Right lung (tissue), 5 donors: ENCODE results near the gene STK11. TPM values are rescaled to one million over a fixed set of nuclear protein-coding genes. Genes with fewer than 3 reads are reported as not detected.

Experiments used
- DNase-seq, 2 donors: peaks; one replicate each; pipeline ENCODE4 v3.0.0-alpha.2; 2013
- polyA plus RNA-seq, 5 donors: library from polyadenylated mRNA; unstranded; fragments of 120-200 nt; gene quantifications; one replicate each; pipeline versions ENCODE4 v1.2.1 to v1.2.3, GENCODE V29; 2013; ENCODE audit warnings: inconsistent platforms in 1 of 5, low replicate concordance in 1 of 5; ENCODE audit not compliant: insufficient read length in 5 of 5, insufficient read depth in 1 of 5

STK11 gene
- polyA plus RNA-seq, 5 donors = 40.7 to 59.5 (median 46.3) TPM

DNA sequence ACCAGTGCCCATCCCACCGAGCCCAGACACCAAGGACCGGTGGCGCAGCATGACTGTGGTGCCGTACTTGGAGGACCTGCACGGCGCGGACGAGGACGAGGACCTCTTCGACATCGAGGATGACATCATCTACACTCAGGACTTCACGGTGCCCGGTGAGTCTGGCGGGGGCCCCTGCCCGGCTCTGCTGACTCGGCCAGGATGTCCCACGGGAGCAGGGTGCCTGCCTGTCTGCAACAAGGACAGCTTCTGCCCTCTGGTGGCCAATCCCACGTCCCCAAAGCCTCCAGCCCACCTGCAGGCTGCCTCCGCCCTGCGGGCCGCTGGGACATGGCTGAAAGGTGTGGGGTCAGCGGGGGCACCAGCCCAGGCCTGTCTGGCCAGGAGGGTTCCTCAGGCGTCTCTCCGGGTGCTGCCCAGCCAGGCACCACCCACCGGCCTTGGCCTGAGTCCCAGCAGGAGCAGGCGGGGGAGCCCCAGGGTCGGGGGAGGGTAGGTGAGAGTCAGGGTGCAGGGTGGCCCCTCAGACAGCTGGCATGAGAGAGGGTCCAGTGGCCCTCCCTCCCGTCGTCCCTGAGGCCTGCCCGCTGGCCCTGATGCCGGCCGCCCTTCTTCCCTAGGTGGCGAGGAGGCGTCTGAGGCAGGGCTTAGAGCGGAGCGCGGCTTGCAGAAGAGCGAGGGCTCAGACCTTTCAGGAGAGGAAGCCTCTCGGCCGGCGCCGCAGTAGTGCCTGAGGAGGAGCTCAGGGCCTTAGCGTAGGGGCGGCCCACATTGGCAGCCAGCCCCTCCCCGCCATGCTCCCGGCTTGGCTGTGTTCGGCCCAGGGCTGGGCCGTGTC lies 17.7 kb downstream of the STK11 start:
- DNase-seq = no peak

DNA sequence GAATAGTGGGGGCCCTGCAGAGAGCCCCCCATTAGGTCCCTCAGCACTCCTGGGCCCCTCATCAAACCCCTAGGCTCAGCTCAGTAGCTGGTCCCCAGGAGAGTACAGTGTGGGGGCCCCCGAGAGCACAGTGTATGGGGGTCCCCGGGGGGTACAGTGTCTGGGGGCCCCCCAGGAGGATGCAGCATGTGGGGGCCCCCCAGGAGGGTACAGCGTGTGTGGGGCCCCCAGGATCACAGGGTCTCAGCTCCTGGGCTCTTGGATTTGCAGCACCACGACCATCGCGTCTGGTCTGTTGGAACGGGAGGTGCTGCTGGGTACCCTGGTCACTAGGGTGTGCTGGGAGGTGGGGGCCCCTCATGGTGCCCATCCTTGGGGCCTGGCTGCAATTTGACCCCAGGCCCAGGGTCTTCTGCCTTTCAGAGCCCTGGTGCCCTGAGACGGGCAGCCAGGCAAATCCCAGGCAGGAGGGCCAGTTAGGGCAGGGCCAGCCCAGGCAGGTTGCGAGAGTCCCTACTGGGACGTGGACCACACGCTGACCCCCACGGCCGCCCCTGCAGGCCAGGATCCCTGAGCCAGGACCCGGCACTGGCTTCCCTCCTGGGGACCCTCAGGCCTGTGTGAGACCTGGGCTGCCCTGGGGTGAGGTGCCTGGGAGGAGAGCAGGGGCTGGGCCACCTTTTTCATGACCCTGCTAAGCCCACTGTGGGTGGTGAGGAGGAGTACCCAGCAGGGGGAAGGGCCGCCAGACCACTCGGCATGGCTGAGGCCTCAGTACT lies 18.7 kb downstream of the STK11 start:
- DNase-seq = no peak

DNA sequence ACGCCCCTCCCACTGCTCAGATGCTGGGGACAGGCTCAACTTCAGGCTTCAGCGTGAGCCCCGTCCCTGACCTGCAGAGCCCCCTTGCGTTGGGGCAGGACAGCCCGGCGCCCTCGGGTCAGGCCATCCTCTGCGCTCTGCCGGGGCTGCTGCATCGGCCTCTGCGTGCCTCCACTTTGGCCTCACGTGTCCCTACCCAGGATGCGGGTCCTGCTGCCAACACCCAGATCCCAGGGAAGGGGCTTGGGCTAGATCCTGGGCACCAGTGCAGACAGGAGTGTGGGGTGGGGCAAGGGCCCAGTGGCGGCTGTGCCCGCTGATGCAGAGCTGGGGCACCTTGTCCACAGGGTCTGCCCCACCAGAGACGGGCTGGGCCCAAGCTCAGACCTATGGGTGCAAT lies 19.3 kb downstream of the STK11 start:
- DNase-seq = no peak

DNA sequence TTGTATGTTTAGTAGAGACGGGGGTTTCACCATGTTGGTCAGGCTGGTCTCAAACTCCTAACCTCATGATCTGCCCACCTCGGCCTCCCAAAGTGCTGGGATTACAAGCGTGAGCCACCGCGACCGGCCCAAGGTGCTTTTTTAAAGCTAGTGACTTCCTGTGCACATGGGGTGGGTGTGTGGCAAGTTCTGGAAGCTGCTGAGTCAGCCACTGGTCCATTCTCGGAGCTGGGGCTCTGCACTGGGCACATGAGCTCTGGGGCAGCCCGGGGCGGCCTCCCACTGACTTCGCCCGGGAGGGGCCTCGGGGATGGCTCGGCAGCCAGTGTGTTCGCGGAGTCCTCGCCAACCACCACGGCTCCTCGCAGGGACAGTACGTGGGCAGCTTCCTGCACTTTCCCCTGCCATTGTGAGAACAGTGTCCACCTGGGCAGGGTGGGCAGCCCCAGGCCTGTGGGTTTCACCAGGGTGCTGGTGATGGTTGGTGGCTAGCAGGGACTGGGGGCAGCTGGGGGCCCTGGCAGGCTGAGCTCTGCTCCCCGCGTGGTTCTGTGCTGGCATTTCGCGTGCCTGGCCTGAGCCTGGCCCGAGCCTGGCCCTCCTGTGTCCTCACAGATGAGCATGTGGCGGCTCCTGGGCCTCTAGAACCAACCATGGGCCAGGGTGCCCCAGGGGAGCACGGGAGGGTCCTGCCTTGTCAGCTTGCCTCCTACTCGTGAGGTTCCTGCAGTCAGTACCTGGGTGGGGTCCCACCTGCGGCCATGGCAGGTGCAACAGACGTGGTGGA lies 20.1 kb downstream of the STK11 start:
- no peak for DNase-seq

DNA sequence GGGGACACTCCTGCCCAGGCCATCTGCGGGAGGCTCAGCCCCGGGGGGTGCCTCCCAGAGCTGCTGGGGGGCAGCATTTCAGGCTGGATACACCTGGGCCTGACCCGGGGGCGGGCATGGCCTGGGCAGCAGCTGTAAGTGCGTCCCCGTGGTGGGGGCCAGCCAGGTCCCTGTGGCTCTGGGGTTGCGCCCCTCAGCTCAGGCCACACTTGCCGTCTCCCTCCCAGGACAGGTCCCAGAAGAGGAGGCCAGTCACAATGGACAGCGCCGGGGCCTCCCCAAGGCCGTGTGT lies 20.6 kb downstream of the STK11 start:
- no peak for DNase-seq

DNA sequence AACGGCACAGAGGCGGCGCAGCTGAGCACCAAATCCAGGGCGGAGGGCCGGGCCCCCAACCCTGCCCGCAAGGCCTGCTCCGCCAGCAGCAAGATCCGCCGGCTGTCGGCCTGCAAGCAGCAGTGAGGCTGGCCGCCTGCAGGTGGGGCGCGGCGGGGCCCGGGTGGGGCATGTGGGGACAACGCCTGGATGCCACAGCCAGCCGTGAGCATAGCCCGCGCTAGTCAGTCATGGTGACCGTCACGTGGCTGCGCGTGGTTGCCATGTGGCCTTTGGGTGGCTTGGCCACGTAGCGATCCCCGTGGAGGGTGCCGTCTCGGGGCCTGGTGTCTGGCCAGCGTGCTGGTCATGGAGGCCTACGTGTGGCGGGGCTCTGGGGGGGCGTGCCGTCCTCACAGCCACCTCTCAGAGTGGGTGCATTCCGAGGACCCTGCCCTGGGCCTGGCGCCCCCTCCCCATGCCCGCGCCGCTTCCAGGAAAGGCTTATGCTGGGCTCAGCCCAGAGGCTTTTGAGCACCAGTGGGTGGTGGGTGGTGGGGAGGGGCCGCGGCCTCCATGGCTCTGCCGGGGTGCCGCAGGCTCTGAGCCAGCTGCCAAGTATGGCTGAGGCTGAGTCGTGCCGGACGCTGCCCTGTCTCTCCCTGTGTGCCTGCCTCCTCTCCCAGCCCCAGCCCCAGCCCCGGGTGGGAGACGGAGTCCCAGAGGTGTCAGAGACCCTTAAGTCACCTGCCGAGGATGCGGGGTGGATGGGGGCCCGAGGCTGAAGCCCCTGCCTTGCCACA lies 21.1 kb downstream of the STK11 start:
- no peak for DNase-seq

DNA sequence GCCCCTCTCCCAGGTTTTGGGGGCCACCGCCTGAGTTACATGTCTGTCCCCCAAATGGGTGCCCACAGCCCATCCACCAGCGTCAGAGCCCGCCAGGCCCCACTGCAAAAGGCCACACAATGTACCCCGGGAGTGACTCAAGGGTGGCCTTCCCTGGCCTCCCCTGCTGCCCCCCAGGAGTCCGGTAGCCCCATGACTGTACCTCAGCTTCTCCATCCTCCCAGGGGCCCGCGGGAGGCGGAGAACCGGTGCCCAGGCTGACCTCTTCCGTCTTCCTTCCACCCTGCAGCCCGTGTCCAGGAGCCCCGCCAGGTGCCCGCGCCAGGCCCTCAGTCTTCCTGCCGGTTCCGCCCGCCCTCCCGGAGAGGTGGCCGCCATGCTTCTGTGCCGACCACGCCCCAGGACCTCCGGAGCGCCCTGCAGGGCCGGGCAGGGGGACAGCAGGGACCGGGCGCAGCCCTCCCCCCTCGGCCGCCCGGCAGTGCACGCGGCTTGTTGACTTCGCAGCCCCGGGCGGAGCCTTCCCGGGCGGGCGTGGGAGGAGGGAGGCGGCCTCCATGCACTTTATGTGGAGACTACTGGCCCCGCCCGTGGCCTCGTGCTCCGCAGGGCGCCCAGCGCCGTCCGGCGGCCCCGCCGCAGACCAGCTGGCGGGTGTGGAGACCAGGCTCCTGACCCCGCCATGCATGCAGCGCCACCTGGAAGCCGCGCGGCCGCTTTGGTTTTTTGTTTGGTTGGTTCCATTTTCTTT lies 21.9 kb downstream of the STK11 start:
- DNase-seq = no peak

DNA sequence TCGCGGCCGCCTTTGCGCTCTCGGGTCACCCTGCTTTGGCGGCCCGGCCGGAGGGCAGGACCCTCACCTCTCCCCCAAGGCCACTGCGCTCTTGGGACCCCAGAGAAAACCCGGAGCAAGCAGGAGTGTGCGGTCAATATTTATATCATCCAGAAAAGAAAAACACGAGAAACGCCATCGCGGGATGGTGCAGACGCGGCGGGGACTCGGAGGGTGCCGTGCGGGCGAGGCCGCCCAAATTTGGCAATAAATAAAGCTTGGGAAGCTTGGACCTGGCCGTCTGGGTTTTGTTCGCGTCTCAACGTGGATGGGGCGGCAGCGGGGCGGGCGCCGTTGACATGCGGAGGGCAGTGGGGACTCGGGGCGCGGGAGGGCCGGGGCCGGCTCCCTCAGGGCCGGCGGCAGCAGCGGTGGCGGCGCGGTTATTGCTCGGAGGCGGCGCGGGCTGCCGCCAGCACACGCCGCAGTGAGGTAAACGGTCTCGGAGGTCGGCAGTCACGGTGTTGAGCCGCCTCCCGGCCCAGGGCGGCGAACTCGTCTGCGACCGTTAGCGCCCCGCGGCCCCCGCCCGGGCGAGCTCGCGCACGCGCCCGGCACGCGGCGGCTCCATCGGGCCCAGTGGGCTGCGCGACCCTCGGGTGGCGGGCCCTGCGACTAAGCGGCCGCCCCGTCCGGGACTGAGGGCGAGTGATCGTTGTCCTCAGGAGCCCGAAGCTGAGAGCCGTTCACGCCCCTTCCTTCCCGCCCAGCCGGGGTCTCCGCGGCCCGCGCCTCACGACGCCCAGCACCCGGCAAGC lies 22.8 kb downstream of the STK11 start:
- DNase-seq = no peak

DNA sequence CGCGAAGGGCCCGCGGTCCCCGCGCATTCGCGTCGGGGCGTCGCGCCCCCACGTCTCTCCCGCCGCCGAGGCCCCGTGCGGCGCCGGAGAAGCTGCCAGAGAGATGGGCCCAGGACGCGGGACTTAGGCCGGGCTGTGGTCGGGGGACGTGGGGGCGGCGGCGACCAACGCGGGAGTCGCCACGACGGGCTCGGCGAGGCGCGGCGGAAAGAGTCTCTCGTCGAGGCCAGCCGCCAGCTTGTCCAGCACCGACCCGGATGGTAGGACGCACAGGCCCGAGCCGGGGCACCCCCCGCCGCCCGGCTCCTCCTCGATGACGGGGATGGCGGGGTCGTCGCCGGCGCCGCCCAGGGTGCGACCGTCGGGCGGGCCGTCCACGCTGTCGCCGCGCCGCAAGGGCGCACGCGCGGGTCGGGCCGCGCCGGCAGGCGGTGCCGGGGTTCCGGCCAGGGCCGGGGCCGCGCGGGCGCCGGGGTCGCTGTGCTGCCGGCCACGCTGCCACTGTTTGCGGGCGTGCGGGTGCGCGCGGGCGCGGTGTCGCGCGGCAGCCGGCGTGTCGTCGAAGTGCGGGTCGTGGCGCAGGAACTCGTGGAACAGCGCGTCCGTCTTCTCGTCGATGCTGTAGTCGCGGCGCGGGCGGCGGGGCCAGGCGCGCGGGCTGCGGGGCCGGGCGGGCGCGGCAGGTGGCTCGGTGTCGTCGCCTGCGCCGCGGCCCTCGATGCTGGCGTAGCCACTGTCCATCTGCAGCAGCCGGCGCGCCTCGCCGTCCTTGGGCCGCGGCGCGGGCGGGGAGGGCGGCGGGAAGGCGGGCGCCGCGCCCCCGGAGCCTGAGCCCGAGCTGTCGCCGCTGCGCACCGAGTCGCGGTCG lies 23.7 kb downstream of the STK11 start:
- no peak for DNase-seq

DNA sequence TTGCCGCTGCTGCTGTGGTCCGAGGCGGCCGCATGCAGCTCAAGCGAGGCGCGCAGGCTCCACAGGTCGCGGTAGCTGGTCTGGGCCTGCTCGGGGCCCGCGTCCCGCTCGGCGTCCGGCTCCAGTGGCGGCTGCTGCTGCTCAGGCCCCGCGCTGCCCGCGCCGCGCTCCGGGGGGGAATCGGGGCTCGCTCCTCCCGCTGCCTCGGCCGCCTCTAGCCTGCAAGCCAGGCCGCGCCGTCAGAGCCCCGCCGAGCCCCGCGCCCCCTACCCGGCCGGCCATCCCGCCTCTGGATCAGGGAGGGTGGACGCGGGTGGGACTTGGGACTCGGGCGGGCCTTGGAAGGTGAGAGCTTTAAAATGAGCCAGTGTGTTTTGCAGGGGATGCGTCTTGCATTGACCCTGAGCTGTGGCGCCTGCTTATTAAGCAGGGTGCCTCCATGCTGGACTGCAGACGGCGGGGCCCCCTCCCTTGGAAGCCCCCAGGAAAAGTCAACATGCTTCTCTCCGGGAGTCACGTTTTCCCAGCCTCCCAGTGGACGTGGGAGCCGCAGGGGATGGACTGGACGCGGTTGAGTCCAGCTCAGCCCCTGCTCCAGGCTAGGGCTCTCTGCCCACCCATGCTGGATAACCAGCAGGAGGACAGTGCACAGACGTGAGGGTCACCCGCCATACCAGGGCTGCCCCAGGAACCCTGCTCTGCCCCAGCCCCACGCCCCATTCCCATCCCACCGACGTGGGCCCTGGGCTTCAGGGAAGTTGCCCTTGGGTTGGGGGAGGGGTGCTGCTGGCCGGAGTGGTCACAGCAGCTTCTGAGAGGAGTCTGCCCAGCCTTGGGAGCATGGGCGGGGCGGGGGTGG lies 24.6 kb downstream of the STK11 start:
- no peak for DNase-seq

DNA sequence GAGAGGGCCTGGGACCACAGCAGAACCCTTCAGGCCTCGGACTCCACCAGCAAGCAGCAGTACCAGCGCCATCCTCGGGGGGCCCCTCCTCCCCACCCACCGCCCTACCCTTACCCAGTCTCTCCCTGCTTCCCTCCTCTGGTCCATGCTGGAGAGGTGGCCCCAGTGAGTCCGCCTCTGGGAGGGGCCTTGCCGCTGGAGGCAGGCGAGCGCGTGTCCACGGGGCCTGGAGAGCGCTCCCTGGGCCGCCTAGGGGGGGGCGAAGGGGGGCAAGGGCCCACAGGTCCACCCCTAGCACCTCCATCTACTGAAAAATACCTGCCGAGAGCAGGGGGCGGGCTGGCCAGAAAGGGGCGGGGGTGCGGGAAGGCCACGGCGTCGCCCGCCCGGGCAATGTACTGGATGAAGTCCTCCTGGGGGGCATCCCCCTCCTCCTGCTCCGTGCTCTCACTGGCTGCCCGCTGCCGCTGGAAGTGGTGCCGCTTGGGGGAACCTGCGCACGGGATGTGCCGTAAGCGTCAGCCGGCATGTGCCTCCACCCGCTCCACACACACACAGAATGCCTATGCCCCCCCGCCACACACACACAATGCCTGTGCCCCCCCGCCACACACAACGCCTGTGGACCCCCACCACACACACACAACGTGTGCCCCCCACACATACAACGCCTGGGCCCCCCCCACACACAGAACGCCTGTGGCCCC lies 25.4 kb downstream of the STK11 start:
- DNase-seq = no peak

DNA sequence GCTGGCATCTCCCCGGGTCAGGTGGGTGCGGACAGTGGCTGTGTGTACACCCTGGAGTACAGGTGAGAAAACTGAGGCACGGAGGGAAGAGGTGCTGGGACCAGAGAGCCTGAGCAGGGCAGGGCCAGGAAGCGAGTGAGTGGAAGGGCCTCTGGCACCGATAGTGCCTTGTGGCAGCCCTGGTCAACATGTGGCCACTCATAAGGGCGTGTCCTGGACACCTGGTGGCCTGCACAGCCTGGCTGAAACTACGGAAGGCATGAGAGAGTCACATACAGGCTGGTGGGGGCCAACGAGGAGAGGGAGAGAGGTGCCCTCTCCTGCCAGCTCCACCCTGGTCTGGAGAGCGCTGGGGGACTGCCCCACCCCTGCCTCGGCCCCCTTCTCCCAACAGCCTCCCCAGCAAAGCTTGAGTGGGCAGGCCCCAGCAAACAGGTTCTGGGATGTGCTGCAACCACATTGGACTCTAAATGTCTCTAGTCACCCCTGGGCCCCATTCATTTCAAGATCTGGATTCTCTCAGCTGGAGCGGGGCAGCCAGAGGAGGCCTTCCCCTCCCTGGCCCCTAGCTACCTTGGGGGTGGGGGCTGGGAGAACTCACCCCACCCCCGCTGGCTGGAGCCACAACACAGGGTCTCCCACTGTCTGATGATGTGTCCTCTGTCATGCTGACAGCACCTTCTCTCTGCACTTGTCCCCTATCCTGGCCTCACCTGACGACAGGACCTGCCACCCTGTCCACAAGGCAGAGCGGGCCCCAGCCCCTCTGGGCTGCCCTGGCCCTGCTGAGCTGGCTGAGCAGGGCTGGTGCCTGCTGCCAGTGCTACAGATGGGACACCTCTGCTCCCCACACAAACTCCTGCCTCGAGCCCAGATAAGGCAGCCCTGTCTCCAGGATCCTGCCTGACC lies 26.4 kb downstream of the STK11 start:
- no peak for DNase-seq

DNA sequence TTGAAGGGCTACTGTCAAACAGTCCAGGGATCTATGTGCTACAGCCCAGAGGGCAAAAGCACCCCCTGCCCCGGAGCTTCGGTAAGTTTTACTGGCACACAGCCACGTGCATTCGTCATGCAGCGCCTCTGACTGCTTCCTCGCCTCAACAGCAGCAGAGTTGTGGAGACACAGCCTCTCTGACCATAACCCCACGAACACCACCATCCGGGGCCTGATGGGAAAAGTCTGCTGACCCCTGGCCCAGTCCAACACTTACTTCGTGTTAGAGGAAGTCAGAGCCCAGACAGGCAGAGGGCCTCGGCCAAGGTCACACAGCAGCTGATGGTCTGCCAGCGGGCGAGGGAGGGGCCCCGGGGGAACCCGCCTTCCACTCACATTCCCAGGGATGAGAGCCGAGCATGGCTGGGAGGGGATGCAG lies 27.1 kb downstream of the STK11 start:
- no peak for DNase-seq

DNA sequence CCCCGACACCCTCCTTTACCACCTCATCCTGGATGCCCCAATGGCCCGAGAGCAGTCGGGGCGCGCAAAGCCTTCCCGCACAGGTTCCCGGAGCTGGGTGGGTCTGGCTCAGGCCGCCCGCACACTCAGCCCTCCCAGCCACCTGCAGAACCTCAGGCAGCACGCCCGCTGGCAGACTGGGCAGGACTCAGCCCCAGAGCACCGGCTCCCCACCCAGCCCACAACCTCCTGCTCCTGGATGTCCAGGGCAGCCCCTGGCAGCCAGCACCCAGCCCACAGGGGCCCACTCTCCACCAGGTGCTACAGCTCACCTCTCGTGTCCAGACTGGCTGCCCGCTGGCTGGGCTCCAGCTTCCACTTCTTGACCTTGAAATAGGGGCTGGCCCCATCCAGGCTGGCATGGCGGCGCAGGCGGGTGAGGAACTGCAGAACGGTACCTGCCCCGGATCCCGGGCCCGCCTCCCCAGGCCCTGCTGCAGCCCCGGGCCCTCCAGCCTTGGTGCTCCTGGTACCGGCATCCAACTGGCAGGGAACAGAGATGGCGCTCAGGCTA lies 27.6 kb downstream of the STK11 start:
- no peak for DNase-seq

DNA sequence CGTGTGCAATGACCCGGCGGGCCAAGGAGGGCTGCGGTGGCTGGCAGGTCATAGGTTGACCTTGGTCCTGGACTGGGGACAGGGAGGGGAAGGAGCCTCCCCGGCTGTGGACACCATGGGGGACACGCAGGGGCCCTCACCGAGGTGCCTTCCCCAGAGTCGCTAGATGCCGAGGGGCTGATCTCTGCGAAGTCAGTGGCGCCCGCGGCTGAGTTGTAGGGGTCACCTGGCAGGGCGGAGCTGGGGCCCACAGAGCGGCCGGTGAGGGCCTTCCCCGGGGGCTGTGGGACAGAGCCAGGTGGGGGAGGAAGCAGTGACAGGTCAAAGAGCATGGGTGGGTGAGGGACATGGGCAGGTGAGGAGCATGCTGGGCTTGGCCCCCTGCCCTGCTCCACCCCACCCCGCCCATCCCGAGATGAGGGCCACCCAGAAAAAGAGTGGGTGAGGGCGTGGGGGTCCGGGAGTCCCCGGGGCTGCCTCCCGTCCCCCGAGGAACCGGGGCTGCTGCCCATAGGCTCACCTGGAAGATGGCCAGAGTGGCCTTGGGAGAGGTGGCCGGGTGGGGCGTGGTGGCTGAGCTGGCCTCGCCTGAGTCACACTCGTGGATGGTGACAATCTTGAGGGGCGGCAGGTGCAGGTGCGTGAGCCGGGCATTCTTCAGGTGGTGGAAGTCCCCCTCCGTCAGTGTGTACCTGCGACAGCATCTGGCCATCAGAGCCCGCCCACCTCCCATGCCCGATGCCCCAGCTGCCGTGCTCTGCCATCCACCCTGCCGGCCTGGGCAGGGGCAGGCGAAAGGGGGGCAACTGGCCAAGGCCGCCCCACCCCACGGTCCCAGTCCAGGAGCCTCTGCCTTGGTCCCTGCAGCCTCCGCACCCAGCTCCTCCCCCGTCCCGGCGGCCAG lies 28.7 kb downstream of the STK11 start:
- DNase-seq = no peak
